NCI-H2227 (cell line): Measurements from ENCODE around the gene COL1A2.

Source experiments
- DNase-seq: peaks from one replicate; lab custom pipeline; 2025; ENCODE audit not compliant: unreplicated experiment; lab: John Stamatoyannopoulos, UW

Gene COL1A2

DNA sequence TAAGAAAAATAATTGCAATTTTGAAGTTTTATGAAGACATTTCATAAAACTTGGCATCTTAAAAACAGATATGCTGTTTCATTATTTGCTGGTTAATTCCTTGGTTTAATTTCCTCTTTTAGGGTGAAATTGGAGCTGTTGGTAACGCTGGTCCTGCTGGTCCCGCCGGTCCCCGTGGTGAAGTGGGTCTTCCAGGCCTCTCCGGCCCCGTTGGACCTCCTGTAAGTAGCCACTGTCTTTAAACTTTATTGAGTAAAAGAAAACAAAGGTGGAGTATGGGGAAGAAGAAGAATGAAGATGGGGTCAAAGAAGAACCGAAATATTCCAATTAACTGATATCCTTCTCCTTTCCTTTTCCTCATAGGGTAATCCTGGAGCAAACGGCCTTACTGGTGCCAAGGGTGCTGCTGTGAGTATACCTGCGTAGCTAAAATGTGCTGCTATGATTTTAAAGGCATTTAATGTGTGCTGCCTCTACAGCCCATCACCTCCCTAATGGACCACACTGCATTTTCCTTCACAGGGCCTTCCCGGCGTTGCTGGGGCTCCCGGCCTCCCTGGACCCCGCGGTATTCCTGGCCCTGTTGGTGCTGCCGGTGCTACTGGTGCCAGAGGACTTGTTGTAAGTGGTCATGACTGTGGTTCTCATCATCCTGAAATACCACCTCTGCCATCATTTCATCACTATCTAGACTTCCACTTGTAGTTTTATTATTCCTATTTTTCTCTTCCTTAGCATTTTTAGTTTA lies 14.7 kb downstream of the COL1A2 start:
- no peak for DNase-seq

DNA sequence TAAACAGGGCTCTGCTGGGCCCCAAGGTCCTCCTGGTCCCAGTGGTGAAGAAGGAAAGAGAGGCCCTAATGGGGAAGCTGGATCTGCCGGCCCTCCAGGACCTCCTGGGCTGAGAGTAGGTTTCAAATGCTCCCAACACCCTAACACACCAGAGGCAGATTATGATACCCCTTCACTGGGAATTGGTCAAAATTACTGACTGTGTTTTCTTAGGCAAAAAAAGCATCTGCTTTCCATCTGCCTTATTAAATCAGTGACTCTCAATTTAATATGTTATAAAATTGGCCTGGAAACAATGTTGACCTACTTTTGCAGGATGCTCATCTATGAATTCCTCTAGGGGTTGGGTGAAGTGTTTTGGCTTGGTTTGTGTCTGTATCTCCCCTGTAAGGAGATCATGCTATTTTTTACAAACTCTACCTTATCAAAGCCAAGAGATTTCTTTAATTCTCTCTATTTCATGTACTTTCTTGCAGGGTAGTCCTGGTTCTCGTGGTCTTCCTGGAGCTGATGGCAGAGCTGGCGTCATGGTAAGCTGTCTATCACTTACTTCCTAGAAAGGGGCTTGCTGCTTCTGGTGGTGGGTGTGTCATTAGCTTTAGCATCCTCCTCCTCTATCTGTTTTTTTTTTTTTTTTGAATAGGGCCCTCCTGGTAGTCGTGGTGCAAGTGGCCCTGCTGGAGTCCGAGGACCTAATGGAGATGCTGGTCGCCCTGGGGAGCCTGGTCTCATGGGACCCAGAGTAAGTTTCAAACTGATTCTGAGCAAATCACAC lies 15.9 kb downstream of the COL1A2 start:
- no peak for DNase-seq

DNA sequence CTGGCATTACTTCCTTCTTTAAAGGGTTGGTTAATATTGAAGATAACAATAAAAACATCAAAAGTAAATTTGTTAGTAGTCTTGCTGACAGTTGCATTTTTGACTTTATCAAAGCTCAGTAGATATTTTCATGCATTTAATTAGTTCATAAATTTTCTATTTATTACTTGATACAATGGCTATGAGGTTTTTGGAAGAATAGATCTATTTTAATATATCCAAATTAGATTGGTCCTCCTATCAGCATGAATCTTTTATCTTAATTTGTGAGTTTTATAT lies 16.4 kb downstream of the COL1A2 start:
- no peak for DNase-seq

DNA sequence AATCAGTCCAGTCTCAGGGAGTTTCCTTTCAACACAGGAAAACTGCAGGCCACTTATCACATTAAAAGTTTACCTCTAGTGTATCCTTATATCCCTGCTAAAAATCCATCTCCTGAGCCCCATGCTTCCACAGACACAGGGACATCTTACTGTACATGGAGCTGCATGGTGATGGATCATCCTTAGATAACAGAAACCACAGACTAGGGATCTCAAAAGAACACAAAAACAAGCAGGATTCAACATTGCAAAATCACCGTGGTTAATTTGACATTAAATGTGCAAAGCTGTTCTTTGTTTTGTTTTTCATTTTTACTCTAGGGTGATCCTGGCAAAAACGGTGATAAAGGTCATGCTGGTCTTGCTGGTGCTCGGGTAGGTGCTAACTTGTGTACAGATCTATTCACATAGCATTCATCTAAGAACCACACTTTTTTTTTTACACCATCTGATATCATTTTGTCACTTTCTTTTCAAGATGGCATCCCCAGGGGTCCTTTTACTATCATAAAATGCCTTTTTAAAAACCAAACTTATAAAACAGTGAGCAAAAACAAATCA lies 18.1 kb downstream of the COL1A2 start:
- DNase-seq = no peak

DNA sequence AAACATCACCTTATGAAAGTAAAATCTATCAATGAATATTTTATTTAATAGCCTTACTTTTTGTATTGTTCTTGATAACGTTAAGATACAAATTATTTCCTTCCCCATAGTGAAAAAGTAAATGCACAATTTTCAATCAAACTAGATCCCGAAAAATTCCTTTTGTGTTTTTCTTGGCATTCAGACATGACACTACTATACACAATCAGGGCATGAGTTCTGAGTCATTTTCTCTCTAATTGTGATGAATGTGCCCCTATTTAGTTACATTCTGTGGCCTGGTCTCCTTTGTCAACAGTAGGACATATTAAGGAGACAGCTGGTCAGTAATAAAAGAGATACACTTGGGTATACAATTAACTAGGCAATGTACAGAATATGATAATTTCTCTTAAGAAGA lies 19.8 kb downstream of the COL1A2 start:
- peak; percentile 27 for DNase-seq

DNA sequence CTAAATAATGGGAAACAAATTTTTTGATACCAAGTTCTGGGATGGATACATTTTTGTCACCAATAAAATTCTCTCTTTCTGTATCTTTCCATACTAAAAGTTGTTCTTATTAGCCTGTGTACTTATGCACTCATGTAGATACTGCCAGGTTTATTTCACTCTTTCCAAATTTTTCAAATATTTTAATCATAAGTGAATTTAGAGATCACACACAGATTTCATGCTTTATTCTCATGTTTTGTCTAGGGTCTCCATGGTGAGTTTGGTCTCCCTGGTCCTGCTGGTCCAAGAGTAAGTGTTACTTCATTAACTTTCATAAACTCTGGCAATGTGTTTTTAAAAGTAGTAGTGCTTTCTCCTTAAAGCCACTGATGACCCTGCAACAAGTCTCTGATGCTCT lies 20.3 kb downstream of the COL1A2 start:
- no peak for DNase-seq

DNA sequence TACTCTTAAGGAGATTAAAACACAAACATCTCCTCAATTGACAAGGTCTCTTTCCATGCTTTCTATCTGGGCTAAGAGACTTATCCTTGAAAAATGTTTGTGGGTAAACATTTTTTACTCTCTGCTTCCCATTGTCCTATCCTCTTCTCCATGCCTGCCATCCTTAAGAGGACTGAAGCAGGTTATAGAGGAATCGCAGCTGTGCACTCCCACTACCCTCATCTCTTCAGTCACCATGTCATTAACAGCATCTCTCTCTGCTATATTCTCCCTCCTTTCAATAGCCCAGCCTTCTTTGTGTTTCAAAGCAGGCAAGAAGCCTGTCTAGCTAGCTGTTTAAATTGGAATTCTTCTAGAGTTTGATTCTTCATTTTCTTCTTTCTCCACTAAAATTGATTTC lies 22.6 kb downstream of the COL1A2 start:
- DNase-seq = peak; percentile 54

DNA sequence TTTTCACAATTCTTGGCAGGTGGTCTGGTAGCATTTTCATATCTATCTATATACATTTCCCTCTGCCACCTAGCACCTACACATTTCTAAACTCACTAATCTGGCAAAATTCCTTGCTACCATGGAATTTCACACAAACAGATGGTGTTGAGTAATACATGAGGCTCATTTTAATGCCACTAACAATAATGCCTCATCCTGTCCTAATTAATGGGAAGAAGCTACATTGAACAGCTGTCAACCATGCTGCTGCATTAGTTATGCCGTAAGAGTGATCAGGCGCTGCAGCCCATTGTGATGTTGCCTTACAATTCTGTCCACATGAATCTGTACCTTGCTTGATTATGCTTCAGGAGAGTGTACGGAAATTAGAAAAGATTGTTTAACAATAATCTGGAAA lies 23.2 kb downstream of the COL1A2 start:
- no peak for DNase-seq

DNA sequence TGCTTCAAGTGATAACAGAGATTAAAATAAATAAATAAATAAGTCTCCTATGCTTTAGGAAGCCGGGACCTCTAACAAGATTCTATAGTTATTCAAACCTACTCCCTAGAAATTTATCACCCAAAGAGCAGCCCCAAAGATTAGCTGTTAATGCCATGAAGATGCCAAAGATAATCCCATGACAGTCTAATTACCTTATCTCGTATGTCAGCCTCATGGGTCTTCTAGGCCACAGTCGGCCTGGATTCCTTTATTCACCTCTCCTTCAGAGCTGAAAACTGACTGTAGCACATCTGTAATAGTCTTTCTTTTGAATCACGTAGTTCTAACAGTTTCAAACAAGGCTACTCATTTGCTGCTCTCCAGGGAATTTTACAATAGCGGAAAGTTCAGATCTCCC lies 24.2 kb downstream of the COL1A2 start:
- DNase-seq = no peak

DNA sequence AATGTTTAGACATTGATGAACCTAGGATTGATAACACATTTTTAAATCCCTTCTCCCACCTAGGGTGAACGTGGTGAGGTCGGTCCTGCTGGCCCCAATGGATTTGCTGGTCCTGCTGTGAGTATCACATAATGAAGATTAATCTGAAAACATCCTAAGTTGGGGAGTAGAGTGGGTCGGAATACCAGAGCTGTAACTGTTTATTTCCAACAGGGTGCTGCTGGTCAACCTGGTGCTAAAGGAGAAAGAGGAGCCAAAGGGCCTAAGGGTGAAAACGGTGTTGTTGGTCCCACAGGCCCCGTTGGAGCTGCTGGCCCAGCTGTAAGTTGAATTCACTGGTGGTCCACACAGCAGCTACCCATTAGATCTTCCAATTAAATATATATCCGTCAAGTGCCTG lies 25.6 kb downstream of the COL1A2 start:
- no peak for DNase-seq

DNA sequence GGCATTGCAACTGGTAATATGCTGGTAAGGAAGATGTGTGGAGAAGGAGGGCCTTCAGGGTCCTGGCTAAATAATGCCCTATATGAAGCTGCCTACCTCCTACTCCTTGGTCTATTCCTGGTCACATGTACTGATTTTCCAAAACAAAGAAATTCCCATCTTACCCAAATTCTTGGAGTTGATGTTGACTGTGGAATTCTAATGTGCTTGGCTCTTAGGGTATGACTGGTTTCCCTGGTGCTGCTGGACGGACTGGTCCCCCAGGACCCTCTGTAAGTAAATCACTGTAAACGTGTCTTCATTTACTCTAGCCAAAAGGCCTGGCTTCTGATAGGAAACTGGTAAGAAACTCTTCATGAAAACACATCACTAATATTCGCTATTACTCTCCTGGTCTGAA lies 27.0 kb downstream of the COL1A2 start:
- DNase-seq = no peak

DNA sequence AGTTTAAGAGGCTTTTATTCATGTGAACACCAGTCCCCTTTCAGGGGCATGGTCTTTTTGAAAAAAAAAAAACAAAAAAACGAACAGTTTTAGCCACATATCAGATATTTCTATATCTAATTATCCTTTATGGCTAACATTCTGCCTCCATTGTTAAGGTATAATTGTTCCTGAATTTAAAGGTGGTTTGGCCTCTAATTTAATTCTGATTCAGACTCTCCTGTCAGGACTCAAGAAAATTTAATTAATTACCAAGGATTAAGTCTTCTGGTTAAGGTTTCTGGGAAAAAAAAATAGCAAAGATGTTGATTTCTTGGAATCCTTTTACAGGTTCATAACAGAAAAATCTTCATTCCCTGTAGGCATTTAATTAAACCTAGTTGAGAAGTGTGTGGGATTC lies 27.4 kb downstream of the COL1A2 start:
- no peak for DNase-seq

DNA sequence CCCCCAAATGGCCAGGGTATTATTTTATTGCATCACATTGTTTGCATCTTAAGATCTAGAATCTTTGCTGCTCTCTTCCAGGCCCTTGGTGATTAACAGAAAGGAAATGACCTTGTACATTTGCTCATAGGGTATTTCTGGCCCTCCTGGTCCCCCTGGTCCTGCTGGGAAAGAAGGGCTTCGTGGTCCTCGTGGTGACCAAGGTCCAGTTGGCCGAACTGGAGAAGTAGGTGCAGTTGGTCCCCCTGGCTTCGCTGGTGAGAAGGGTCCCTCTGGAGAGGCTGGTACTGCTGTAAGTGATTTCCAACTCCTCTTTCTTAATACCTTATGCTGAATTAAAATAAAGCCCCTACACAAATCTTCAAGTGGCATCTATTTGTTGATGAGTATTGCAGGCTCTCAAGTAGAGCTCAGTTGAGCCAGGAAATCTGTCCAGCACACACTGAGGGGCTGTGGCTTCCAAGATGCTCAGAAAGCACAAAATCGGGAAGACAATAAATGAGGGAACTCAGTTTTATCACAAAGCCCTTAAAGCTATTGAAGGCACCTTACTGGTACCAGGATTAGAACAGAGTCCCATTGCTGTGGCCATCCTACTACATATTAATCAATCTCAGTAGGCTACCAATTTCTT lies 28.2 kb downstream of the COL1A2 start:
- DNase-seq = no peak

DNA sequence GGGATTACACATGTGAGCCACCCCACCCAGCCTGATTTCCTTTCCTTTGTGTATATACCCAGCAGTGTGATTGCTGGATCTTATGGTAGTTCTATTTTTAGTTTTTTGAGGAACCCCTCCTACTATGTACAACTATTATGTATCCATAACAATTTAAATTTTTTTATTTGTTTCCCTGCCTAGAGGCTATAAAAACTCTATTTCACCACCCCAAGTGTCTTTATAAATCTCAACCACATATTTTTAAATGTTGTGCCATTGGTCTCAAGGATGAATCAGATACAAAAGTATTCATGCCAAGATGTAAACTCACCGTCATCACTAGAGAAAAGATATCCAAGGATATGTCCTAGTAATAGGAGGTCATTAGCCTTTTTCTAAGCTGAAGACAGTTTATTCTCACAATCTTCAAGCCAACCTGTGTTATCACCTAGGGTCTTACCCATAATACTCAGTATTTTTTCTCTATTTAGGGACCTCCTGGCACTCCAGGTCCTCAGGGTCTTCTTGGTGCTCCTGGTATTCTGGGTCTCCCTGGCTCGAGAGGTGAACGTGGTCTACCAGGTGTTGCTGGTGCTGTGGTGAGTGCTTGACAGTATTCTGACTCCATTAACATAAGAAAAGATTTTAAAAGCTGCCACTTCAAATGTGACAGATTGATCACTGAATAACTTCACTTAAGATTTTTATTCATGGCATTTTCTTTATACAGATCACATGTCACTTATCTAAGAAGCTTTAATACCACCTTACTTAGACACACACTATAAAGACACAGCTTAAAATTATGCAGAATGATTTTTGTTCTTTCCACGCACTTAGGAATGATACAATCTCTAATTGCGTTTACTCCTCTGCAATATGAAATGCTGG lies 29.4 kb downstream of the COL1A2 start:
- no peak for DNase-seq

DNA sequence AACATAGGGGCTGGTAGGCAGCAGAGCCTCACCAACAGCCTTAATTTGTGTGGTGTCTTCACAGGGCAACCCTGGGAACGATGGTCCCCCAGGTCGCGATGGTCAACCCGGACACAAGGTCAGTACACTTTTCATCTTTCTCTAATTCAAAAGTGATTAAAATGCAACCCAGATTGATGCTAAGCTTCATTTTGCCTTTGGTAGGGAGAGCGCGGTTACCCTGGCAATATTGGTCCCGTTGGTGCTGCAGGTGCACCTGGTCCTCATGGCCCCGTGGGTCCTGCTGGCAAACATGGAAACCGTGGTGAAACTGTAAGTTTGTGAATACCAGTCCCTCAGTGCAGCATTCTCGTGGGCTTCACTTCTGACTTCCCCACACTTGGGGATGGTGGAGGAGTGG lies 30.9 kb downstream of the COL1A2 start:
- DNase-seq = no peak

DNA sequence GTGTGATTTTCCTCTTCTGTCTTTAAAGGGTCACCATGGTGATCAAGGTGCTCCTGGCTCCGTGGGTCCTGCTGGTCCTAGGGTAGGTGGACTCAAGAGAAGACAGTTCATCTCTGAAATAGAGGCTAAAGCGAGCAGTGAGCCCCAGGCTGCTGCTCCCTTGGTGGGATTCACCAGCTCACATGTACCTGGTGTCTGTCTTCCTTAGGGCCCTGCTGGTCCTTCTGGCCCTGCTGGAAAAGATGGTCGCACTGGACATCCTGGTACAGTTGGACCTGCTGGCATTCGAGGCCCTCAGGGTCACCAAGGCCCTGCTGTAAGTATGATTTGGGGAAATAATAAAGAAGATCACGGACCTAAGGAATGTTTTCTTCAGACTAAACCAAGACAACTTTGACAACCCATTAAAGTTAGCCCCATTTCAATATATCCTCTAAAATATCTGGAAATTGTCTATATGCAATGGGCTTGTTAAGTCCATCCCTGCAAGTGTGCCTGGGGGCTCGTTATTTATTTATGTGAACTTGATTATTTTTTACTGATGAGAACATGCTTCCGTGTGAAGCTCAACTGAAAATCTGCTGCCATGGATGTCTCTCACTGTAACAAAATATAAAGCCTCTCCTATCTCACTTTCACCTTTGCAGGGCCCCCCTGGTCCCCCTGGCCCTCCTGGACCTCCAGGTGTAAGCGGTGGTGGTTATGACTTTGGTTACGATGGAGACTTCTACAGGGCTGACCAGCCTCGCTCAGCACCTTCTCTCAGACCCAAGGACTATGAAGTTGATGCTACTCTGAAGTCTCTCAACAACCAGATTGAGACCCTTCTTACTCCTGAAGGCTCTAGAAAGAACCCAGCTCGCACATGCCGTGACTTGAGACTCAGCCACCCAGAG lies 32.5 kb downstream of the COL1A2 start:
- DNase-seq = no peak

DNA sequence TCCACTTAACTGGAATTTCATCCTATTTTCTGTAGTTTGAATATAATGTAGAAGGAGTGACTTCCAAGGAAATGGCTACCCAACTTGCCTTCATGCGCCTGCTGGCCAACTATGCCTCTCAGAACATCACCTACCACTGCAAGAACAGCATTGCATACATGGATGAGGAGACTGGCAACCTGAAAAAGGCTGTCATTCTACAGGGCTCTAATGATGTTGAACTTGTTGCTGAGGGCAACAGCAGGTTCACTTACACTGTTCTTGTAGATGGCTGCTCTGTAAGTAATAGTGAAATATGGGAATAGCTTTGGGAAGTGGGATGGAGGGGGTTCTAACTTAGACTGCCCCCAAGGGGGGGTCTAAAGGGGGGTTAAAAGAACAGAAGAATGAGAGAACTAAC lies 34.5 kb downstream of the COL1A2 start:
- no peak for DNase-seq

DNA sequence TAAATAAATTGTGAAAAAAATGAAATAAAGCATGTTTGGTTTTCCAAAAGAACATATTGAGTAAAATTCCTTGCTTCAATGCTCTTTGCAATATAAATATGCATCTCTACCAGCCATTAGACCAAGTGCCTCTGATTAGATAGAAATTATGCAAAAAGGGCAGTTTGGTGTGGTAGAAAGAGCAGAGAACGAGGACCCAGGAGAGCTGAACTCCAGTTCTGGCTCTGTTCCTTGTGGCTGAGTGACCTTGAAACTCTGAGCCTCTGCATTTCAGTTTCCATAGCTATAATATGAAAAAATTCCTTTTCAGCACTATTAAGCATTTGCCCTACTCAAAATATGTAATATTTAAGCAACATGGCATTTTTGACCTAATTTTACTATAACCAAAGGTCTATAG lies 36.5 kb downstream of the COL1A2 start:
- no peak for DNase-seq

DNA sequence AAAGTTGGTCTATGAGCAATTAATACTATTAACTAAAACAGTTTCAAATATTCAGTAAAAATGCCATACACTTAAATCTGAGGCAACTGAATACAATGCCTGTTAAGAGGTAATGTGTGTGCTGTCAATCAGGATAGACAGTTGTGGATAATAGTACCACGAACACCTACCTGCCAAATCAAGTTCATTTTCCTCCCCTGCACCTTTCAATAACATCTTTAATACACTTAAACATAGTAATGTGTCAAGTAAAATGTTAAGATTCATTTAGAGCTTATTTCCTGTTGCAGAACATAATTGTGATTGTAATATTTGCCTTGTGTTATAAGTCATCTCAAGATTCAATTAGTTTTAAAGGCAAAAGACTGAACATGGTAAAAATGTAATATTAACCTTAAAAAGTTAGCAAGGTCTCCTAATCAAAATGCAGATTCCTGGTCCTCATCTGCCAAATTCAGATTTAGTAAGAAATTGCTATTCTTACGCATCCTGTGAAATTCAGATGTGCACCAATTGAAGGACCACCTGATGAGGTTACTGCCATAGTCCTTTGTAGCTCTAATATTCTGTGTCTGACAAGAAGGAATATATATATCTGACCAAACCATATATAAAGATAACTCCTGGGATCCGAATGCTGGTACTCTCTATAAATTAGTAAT lies 37.1 kb downstream of the COL1A2 start:
- DNase-seq = no peak

DNA sequence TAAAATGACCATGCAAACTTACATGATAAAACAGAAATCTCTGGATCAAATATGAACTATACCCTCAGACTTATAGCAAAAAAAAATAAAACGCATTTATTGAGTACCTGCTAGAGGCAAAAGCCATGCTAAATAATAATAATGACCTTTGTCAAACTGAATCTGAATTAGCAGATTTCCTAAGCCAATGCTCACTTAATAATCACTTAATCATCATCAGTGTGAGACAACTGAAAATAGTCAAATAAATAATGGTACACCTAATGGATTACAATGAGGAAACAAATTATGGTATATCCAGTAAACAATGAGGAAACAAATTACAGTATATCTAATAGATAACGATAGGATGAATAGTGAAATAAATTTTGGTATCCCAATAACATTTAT lies 37.6 kb downstream of the COL1A2 start:
- DNase-seq = no peak
